Stimulated activated effector memory CD8-positive, alpha-beta T cell treated with anti-CD3 and anti-CD28 coated beads, Interleukin-12 subunit alpha, Interleukin-12 subunit beta, amount 100 ng/mL, for 72 hours (primary cell): Measurements from ENCODE around the gene TTLL12.

Experiments
- ATAC-seq: fragments of 150-1000 bp; cut with Tn5 transposase; 2 replicates; pipeline ENCODE4 v1.10.0; 2021
- DNase-seq, 2 donors: peaks; one replicate each; pipeline ENCODE4 v3.0.0; 2021 to 2022; ENCODE audit warnings: low spot score in 2 of 2
- H3K27ac Mint-ChIP-seq: one replicate; pipeline ENCODE4 v1.8.0; 2022; ENCODE audit warnings: mild to moderate bottlenecking, mixed read lengths
- H3K36me3 Mint-ChIP-seq: one replicate; pipeline ENCODE4 v1.8.0; 2022; ENCODE audit warnings: mild to moderate bottlenecking, mixed read lengths
- H3K4me1 Mint-ChIP-seq: one replicate; pipeline ENCODE4 v1.8.0; 2022; ENCODE audit warnings: mixed read lengths
- H3K4me3 Mint-ChIP-seq: one replicate; pipeline ENCODE4 v1.8.0; 2022; ENCODE audit warnings: mild to moderate bottlenecking, mixed read lengths
- H3K9me3 Mint-ChIP-seq: one replicate; pipeline ENCODE4 v1.8.0; 2022; ENCODE audit warnings: mixed read lengths

The TTLL12 gene

GRCh38 chr22:43127166-43127908, 59.6 kb downstream of the TTLL12 start:
- ATAC-seq (no peak), DNase-seq (no peak)
- Mint-ChIP-seq H3K36me3 (peaks cover 4% of the 10 kb centered on the region), H3K9me3 (no peaks in the 10 kb centered on the region), H3K4me3 (no peak overlapping the region), H3K4me1 (no peaks in the 10 kb centered on the region), H3K27ac (peak overlapping the region; percentile 43)

DNA sequence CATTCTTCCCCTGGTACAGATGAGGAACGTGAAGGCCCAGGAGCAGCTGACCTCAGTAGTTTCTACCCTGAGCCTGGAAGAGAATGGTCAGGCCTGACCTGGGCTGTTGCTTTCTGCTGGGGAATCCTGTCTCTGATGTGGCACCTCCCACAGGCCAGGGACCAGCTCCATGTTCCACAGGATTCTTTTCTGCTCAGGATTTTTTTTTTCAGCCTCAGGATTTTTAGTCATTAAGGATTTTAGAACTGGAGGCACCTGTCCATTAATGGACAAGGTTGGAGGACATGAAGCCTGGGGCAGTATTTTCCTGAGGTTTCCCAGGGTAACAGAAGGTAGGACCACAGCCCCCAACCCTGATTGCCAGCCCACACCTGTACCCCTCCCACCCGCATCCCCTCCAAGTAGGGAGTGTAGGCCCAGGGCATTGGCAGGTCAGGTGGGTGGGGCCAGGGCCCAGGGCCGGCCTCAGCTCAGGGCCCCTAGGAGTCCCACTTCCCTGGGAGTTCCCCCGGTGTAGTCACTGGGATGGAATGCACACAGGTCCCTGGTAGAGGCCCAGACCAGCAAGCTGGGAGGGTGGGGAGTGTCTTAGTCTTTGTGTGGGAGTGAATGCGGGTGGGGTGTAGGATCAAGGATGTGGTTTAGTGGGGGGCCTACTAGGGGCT, 60.3 kb downstream of the TTLL12 start:
- H3K36me3 Mint-ChIP-seq, result no peaks in the 10 kb centered on the region
- DNase-seq (no peak), ATAC-seq (no peak)
- H3K4me1 Mint-ChIP-seq, result no peaks in the 10 kb centered on the region
- no peaks in the 10 kb centered on the region for H3K9me3 Mint-ChIP-seq
- peak overlapping the region; percentile 43 for H3K27ac Mint-ChIP-seq
- no peak overlapping the region for H3K4me3 Mint-ChIP-seq

GRCh38 chr22:43118953-43119458, 67.9 kb downstream of the TTLL12 start:
- DNase-seq, result no peak
- no peaks in the 10 kb centered on the region for H3K36me3 Mint-ChIP-seq
- no peak for ATAC-seq
- no peak overlapping the region for H3K27ac Mint-ChIP-seq
- H3K9me3 Mint-ChIP-seq, result no peaks in the 10 kb centered on the region
- no peaks in the 10 kb centered on the region for H3K4me1 Mint-ChIP-seq
- no peak overlapping the region for H3K4me3 Mint-ChIP-seq

DNA sequence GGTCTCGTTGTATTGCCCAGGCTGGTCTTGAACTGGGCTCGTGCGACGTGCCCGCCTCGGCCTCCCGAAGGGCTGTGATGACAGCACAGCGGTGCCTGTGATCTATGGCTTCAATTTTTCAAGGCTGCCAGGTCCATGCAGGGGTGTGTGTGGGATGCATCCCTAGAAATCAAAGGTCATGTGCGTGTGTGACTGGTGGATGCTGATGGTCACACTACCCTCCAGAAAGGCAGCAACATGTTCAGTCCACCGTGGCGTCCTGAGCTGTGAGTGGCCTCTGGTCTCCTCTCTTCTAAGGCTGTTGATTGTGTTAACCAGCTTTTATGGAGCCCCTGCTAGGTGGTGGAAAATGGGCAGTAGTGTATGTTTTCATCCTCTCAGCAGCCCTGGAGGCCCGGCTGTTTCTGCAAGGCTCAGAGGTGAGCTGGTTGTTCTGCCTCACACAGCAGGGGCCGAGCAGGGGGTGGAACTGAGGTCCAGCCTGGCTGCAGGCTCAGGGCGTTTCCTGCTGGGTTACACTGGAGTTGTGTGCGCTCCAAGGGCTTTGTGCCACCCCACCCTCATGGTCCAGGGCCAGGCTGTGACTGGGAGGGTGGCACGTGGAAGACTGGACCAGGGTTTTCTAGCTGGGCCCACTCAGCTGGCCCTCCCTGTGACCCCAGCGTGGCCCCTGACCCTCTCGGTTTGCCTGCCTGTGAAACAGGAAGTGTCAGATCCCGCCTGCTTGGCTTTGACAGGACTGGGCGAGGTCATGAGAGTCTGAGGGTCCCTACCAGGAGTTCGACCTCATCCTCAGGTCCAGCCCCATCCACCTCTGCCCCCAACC, 68.7 kb downstream of the TTLL12 start:
- ATAC-seq, result no peak
- no peak for DNase-seq
- H3K27ac Mint-ChIP-seq, result no peak overlapping the region
- no peaks in the 10 kb centered on the region for H3K4me1 Mint-ChIP-seq
- no peaks in the 10 kb centered on the region for H3K9me3 Mint-ChIP-seq
- H3K4me3 Mint-ChIP-seq, result no peak overlapping the region
- H3K36me3 Mint-ChIP-seq, result no peaks in the 10 kb centered on the region

GRCh38 chr22:43116932-43117331, 70.0 kb downstream of the TTLL12 start:
- H3K4me3 Mint-ChIP-seq, result no peak overlapping the region
- H3K4me1 Mint-ChIP-seq, result no peaks in the 10 kb centered on the region
- H3K9me3 Mint-ChIP-seq, result no peaks in the 10 kb centered on the region
- H3K36me3 Mint-ChIP-seq, result no peaks in the 10 kb centered on the region
- ATAC-seq, result no peak
- no peak overlapping the region for H3K27ac Mint-ChIP-seq
- DNase-seq, result no peak
